Neural crest cell (in vitro differentiated cells): ENCODE results near the gene AFF2. TPM values are rescaled to one million over a fixed set of nuclear protein-coding genes. Genes with fewer than 3 reads are reported as not detected.

Source experiments
- DNase-seq: peaks from one replicate; pipeline ENCODE4 v3.0.0; 2021; ENCODE audit warnings: low read depth, mixed read lengths, low spot score
- H3K27ac Mint-ChIP-seq: one replicate; pipeline ENCODE4 v1.8.0; 2021; ENCODE audit warnings: mild to moderate bottlenecking, mixed read lengths; ENCODE audit not compliant: unreplicated experiment
- H3K27me3 Mint-ChIP-seq: 2 replicates; pipeline ENCODE4 v1.8.0; 2021; ENCODE audit warnings: low read depth, mild to moderate bottlenecking, mixed read lengths
- H3K36me3 Mint-ChIP-seq: 2 replicates; pipeline ENCODE4 v1.8.0; 2021; ENCODE audit warnings: low read depth, mild to moderate bottlenecking, mixed read lengths
- H3K4me1 Mint-ChIP-seq: 2 replicates; pipeline ENCODE4 v1.8.0; 2021; ENCODE audit warnings: mixed read lengths
- H3K4me3 Mint-ChIP-seq: one replicate; pipeline ENCODE4 v1.8.0; 2021; ENCODE audit warnings: mild to moderate bottlenecking, mixed read lengths
- H3K9me3 Mint-ChIP-seq: 2 replicates; pipeline ENCODE4 v1.8.0; 2021; ENCODE audit warnings: mixed read lengths
- CTCF ChIP-seq: fragments of 200-600 bp; sonication (generic); conservative IDR thresholded peaks from 2 replicates; pipeline ENCODE4 v1.5.0; 2021; ENCODE audit warnings: antibody characterized with exemption, mild to moderate bottlenecking
- total RNA-seq: library from RNA; stranded (reverse); gene quantifications from 2 replicates; pipeline ENCODE4 v1.2.1, GENCODE V29; 2021

Gene AFF2
- total RNA-seq, 1 donor from 2014 or later = 15.4 TPM

GRCh38 chrX:148474030-148474429 is 26.4 kb upstream of the AFF2 start:
- H3K4me3 Mint-ChIP-seq = no peak overlapping the region
- H3K4me1 Mint-ChIP-seq = no peaks in the 10 kb centered on the region
- H3K36me3 Mint-ChIP-seq = no peaks in the 10 kb centered on the region
- H3K9me3 Mint-ChIP-seq = peaks cover 4% of the 10 kb centered on the region
- no peak for TF ChIP-seq CTCF
- DNase-seq = no peak
- H3K27me3 Mint-ChIP-seq = no peaks in the 10 kb centered on the region
- H3K27ac Mint-ChIP-seq = no peak overlapping the region

- H3K4me3 Mint-ChIP-seq = no peak overlapping the region
- no peaks in the 10 kb centered on the region for H3K36me3 Mint-ChIP-seq
- H3K27me3 Mint-ChIP-seq = no peaks in the 10 kb centered on the region
- no peak for DNase-seq
- no peak for TF ChIP-seq CTCF
- no peak overlapping the region for H3K27ac Mint-ChIP-seq
- H3K4me1 Mint-ChIP-seq = no peaks in the 10 kb centered on the region
- H3K9me3 Mint-ChIP-seq = peaks cover 11% of the 10 kb centered on the region
Observed at GRCh38 chrX:148492057-148492456, 8.4 kb upstream of the AFF2 start.

- TF ChIP-seq CTCF = no peak
- no peak overlapping the region for H3K4me3 Mint-ChIP-seq
- peaks cover 6% of the 10 kb centered on the region for H3K9me3 Mint-ChIP-seq
- no peaks in the 10 kb centered on the region for H3K4me1 Mint-ChIP-seq
- DNase-seq = no peak
- H3K27ac Mint-ChIP-seq = no peak overlapping the region
- H3K36me3 Mint-ChIP-seq = no peaks in the 10 kb centered on the region
- H3K27me3 Mint-ChIP-seq = peaks cover 7% of the 10 kb centered on the region
Observed at GRCh38 chrX:148495176-148495575, 5.2 kb upstream of the AFF2 start.

- no peak overlapping the region for H3K27ac Mint-ChIP-seq
- TF ChIP-seq CTCF = no peak
- no peak for DNase-seq
- H3K4me1 Mint-ChIP-seq = peaks cover 6% of the 10 kb centered on the region
- no peaks in the 10 kb centered on the region for H3K36me3 Mint-ChIP-seq
- H3K27me3 Mint-ChIP-seq = peaks cover 18% of the 10 kb centered on the region
- no peaks in the 10 kb centered on the region for H3K9me3 Mint-ChIP-seq
- H3K4me3 Mint-ChIP-seq = no peak overlapping the region
Observed at GRCh38 chrX:148498067-148498466, 2.4 kb upstream of the AFF2 start.

- H3K27ac Mint-ChIP-seq = no peak overlapping the region
- TF ChIP-seq CTCF = no peak
- peaks cover 20% of the 10 kb centered on the region for H3K4me1 Mint-ChIP-seq
- peaks cover 27% of the 10 kb centered on the region for H3K27me3 Mint-ChIP-seq
- no peaks in the 10 kb centered on the region for H3K9me3 Mint-ChIP-seq
- DNase-seq = no peak
- no peaks in the 10 kb centered on the region for H3K36me3 Mint-ChIP-seq
- H3K4me3 Mint-ChIP-seq = peak overlapping the region; percentile 77
Observed at GRCh38 chrX:148499638-148500422, 587 bp upstream of the AFF2 start.
